Measurements from ENCODE around the gene TXNDC2. TPM values are rescaled to one million over a fixed set of nuclear protein-coding genes. Genes with fewer than 3 reads are reported as not detected.

Gene TXNDC2
- total RNA-seq, 3 donors from 2014 or later (not counting 1 experiment from before 2014, with no cell fraction given) = not detected

DNA sequence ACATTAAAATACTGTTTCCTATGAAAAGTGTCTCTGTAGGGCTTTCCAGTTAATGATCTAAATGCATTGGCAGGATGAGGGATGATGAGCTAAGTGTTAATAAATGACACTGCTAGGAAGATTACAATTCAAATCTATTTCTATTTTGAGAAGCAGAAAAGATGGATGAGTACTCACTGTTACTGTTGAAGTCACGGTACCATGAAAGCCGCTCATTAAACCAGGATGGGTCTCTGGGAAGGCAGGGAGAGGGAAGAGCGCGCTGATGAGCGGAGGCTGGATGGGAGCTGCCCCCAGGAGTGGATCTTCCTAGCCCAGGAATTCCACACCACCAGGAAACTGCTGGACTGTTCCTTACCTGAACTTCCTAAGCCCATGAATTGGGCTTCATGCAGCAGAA lies 27.1 kb upstream of the TXNDC2 start:
- H3K27ac ChIP-seq (ENCODE audit: low read length) = no peak overlapping the region
- H3K27ac Mint-ChIP-seq = no peak overlapping the region
- H3K4me1 ChIP-seq (ENCODE audit: control insufficient read depth, insufficient read depth, low read length) = no peaks in the 10 kb centered on the region
- H3K27me3 ChIP-seq (ENCODE audit: control insufficient read depth, insufficient read depth, low read length) = no peaks in the 10 kb centered on the region
- no peak for ATAC-seq
- H3K27me3 Mint-ChIP-seq (ENCODE audit: low read depth in 2 of 2) = peaks cover 5 to 10% of the 10 kb centered on the region in 2 donors
- intact Hi-C loops (cut with micrococcal nuclease) = no loop called here
- H3K9me3 ChIP-seq (ENCODE audit: control insufficient read depth, insufficient read depth, low read length) = no peaks in the 10 kb centered on the region
- H3K36me3 ChIP-seq (ENCODE audit: control insufficient read depth, insufficient read depth, low read length) = no peaks in the 10 kb centered on the region
- no peak overlapping the region for H3K4me3 Mint-ChIP-seq
- WGBS (ENCODE audit: insufficient coverage) = 97% methylated on average over 5 of the region's 5 CpGs
- no peaks in the 10 kb centered on the region for H3K9me3 Mint-ChIP-seq
- no peak for DNase-seq
- H3K36me3 Mint-ChIP-seq = no peaks in the 10 kb centered on the region
- no peak overlapping the region for H3K4me3 ChIP-seq (ENCODE audit: low read length)
- H3K4me1 Mint-ChIP-seq = no peaks in the 10 kb centered on the region
- TF ChIP-seq, protein P1, sequence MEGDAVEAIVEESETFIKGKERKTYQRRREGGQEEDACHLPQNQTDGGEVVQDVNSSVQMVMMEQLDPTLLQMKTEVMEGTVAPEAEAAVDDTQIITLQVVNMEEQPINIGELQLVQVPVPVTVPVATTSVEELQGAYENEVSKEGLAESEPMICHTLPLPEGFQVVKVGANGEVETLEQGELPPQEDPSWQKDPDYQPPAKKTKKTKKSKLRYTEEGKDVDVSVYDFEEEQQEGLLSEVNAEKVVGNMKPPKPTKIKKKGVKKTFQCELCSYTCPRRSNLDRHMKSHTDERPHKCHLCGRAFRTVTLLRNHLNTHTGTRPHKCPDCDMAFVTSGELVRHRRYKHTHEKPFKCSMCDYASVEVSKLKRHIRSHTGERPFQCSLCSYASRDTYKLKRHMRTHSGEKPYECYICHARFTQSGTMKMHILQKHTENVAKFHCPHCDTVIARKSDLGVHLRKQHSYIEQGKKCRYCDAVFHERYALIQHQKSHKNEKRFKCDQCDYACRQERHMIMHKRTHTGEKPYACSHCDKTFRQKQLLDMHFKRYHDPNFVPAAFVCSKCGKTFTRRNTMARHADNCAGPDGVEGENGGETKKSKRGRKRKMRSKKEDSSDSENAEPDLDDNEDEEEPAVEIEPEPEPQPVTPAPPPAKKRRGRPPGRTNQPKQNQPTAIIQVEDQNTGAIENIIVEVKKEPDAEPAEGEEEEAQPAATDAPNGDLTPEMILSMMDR (IDR thresholded peaks at IDR 0.05) = no peak

DNA sequence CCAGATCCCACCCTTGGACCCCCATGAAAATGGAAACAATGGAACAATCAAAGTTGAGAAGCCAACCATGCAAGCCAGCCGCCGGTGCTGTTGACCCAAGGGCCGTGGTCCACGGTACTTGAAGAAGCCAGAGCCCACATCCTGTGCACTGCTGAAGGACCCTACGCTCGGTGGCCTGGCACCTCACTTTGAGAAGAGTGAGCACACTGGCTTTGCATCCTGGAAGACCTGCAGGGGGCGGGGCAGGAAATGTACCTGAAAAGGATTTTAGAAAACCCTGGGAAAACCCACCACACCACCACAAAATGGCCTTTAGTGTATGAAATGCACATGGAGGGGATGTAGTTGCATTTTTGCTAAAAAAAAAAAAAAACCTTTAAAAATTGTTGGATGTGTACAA lies 26.5 kb upstream of the TXNDC2 start:
- Histone ChIP-seq H3K4me3 (ENCODE audit: low read length) (no peak overlapping the region), H3K27me3 (ENCODE audit: control insufficient read depth, insufficient read depth, low read length) (no peaks in the 10 kb centered on the region), H3K36me3 (ENCODE audit: control insufficient read depth, insufficient read depth, low read length) (no peaks in the 10 kb centered on the region), H3K9me3 (ENCODE audit: control insufficient read depth, insufficient read depth, low read length) (no peaks in the 10 kb centered on the region), H3K4me1 (ENCODE audit: control insufficient read depth, insufficient read depth, low read length) (no peaks in the 10 kb centered on the region), H3K27ac (ENCODE audit: low read length) (no peak overlapping the region)
- TF ChIP-seq, protein P1 (IDR thresholded peaks at IDR 0.05) = no peak
- Mint-ChIP-seq H3K27ac (no peak overlapping the region), H3K4me1 (no peaks in the 10 kb centered on the region), H3K27me3 (ENCODE audit: low read depth in 2 of 2) (peaks cover 4 to 10% of the 10 kb centered on the region in 2 donors), H3K36me3 (no peaks in the 10 kb centered on the region), H3K4me3 (no peak overlapping the region), H3K9me3 (no peaks in the 10 kb centered on the region)
- 36% methylated on average over 6 of the region's 7 CpGs for WGBS (ENCODE audit: insufficient coverage)
- ATAC-seq (no peak), DNase-seq (no peak)
- intact Hi-C loops (cut with micrococcal nuclease) = no loop called here

GRCh38 chr18:9860682-9861081 lies 25.1 kb upstream of the TXNDC2 start:
- Mint-ChIP-seq H3K36me3 (peaks cover 5% of the 10 kb centered on the region), H3K27ac (no peak overlapping the region), H3K4me3 (no peak overlapping the region), H3K4me1 (no peaks in the 10 kb centered on the region), H3K9me3 (peaks cover 0 to 4% of the 10 kb centered on the region in 2 donors), H3K27me3 (ENCODE audit: low read depth in 2 of 2) (peaks cover 0 to 7% of the 10 kb centered on the region in 2 donors)
- intact Hi-C loops (cut with micrococcal nuclease) = no loop called here
- Histone ChIP-seq H3K4me3 (ENCODE audit: low read length) (no peak overlapping the region), H3K4me1 (ENCODE audit: control insufficient read depth, insufficient read depth, low read length) (no peaks in the 10 kb centered on the region), H3K9me3 (ENCODE audit: control insufficient read depth, insufficient read depth, low read length) (peaks cover 6% of the 10 kb centered on the region), H3K27me3 (ENCODE audit: control insufficient read depth, insufficient read depth, low read length) (no peaks in the 10 kb centered on the region), H3K36me3 (ENCODE audit: control insufficient read depth, insufficient read depth, low read length) (no peaks in the 10 kb centered on the region), H3K27ac (ENCODE audit: low read length) (no peak overlapping the region)
- ATAC-seq (no peak), DNase-seq (no peak)
- TF ChIP-seq, protein P1 (IDR thresholded peaks at IDR 0.05) = no peak
- WGBS (ENCODE audit: insufficient coverage) = 62% methylated on average over 3 of the region's 4 CpGs

DNA sequence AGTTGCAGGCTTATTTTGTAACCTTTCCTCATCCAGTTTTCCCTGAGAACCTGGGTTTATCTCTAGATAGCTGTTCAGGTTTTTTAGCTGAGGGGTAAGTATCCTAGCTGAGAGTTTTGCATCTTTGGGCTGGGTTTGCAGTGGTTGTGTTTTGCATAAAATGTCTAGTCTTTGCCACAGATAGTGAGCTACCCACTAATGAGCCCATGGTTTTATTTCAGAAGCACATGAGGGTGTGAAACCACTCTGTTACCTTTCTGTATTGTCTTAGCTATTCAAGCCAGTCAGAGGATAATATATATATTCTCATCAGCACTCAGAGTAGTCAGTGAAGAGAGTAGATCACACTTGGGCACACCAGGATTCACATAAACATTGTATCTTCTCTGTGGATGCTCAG lies 24.6 kb upstream of the TXNDC2 start:
- TF ChIP-seq, protein P1 (IDR thresholded peaks at IDR 0.05) = no peak
- intact Hi-C loops (cut with micrococcal nuclease) = no loop called here
- H3K4me3 Mint-ChIP-seq = no peak overlapping the region
- no peak overlapping the region for H3K4me3 ChIP-seq (ENCODE audit: low read length)
- H3K4me1 ChIP-seq (ENCODE audit: control insufficient read depth, insufficient read depth, low read length) = no peaks in the 10 kb centered on the region
- H3K27ac ChIP-seq (ENCODE audit: low read length) = no peak overlapping the region
- peaks cover 9% of the 10 kb centered on the region for H3K9me3 ChIP-seq (ENCODE audit: control insufficient read depth, insufficient read depth, low read length)
- H3K36me3 Mint-ChIP-seq = peaks cover 10% of the 10 kb centered on the region
- H3K27ac Mint-ChIP-seq = no peak overlapping the region
- ATAC-seq = peak in 1 of 3 donors; percentile 63
- H3K27me3 ChIP-seq (ENCODE audit: control insufficient read depth, insufficient read depth, low read length) = no peaks in the 10 kb centered on the region
- DNase-seq = no peak
- peaks cover 3 to 7% of the 10 kb centered on the region in 2 donors for H3K9me3 Mint-ChIP-seq
- H3K27me3 Mint-ChIP-seq (ENCODE audit: low read depth in 2 of 2) = peaks cover 0 to 9% of the 10 kb centered on the region in 2 donors
- H3K4me1 Mint-ChIP-seq = no peaks in the 10 kb centered on the region
- no peaks in the 10 kb centered on the region for H3K36me3 ChIP-seq (ENCODE audit: control insufficient read depth, insufficient read depth, low read length)
